ENCODE data around the gene NAB1.

DNA sequence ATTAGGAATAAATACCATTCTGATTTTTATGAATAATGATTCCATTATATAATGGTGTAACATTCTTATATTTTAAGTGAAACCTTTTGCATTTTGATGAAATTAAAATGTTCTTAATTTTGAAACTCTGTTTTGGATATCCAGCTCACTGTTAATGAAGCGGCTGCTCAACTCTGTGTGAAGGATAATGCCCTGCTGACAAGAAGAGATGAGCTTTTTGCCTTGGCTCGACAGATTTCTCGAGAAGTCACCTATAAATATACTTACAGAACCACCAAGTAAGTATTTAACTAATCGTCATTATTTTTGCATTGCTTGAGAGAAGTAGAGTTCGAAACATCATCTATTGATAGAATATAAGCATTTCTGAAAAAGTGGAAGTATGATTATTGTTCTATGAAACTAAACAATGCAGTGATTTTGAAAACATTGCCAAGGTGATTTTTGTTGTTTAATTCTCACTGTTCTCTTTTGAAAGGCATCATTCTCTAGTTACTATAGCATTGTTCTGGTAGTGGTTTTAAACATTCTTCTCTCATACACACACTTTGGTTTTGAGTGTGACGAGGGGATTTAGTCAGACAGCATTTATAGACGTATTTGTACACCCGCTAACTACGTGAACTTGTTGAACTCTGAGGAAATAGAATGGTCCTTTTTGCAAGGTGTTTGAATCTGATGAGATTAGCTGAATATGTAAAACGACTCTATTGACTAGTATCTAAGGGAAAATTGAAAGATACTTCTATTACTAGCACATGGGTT lies 21.5 kb downstream of the NAB1 start:
- TF ChIP-seq MYC (IDR thresholded peaks at IDR 0.05; ENCODE audit: low read depth, low read length) (no peak), CTCF (IDR thresholded peaks at IDR 0.05; ENCODE audit: extremely low read depth in 1 of 2, insufficient read depth in 1 of 2, low read depth in 1 of 2, low read length in 2 of 2) (no peak), EZH2 (IDR thresholded peaks at IDR 0.05; ENCODE audit: borderline replicate concordance, low read depth, low read length, severe bottlenecking) (no peak)

All from endothelial cell of umbilical vein (primary cell).